GM19463 (cell line): ENCODE data around the gene BRINP3.
"Not testable (repeated sequence)": the region's sequence is repeated elsewhere in the genome, so short reads cannot be mapped to it uniquely, and the experiment has no call there.

Experiments
- ATAC-seq: cut with Tn5 transposase; IDR thresholded peaks from one replicate; pipeline ENCODE4 v1.9.1; 2021; ENCODE audit warnings: mild to moderate bottlenecking, moderate library complexity; ENCODE audit not compliant: unreplicated experiment

The BRINP3 gene

GRCh38 chr1:190477762-190478148, at the start of gene BRINP3:
TSS of gene BRINP3 (minus strand) at chr1:190477864.
- ATAC-seq = peak; percentile 5

GRCh38 chr1:190511554-190511953, 33.9 kb upstream of the BRINP3 start:
- ATAC-seq = no peak

DNA sequence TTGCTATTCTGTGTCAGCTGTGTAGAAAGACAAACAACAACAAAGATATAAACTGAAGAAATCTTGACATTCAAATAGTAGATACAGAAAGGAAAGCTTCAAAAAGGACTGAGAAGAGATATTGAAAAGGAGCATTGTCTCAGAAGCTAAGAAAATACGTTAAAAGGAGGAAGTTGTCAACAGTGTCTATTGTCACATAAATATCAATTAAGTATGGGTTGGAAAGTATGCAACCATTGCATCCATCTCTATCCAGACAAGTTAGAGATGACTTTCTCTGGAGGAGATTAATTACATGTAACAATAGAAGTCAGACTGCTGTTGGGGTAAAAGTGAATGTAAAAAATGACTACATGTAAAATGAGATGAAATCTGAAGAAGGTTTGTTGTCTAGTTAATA, 29.7 kb upstream of the BRINP3 start:
- no peak for ATAC-seq

GRCh38 chr1:190504539-190504938, 26.9 kb upstream of the BRINP3 start:
- ATAC-seq = not testable (repeated sequence)

GRCh38 chr1:190497565-190497964, 19.9 kb upstream of the BRINP3 start:
- no peak for ATAC-seq

- ATAC-seq = no peak
These were observed 16.8 kb upstream of the BRINP3 start for GRCh38 chr1:190494451-190494850.

- no peak for ATAC-seq
These were observed 13.7 kb upstream of the BRINP3 start for GRCh38 chr1:190491404-190491803.

DNA sequence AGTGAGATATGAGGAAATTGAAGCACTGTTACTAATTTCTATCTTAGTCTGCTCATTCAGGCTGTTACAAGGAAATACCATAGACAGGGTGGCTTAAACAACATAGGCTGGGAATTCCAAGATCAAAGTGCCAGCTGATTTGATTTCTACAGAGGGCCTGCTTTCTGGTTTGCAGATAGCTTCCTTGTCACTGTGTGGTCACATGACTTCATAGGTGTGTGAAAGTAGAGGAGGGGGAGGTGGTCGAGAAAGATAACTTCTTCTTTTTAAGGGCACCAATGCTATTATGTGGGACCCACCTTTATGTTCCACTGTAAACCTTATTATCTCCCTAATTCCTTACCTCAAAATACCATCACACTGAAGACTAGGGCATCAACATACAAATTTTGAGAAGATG, 6.4 kb upstream of the BRINP3 start:
- no peak for ATAC-seq

DNA sequence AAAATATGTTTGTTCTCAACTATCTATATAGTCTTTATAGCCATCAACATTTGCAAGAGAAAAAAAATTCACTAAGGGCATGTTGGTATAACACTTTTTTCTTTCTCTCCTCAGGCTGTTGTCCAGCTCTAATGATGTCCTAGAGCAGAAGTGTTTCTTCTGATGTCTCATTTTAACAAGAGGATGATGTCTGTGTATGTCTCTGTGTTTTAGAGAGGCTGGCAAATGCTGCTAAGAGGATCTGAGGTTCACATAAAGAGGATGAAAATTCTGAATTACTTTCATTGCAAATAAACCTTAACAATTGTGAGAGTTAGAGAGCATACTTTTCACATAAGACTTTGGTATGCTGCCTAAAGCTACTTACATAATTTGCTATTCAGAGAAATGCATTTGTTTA, 2.6 kb upstream of the BRINP3 start:
- ATAC-seq = no peak

DNA sequence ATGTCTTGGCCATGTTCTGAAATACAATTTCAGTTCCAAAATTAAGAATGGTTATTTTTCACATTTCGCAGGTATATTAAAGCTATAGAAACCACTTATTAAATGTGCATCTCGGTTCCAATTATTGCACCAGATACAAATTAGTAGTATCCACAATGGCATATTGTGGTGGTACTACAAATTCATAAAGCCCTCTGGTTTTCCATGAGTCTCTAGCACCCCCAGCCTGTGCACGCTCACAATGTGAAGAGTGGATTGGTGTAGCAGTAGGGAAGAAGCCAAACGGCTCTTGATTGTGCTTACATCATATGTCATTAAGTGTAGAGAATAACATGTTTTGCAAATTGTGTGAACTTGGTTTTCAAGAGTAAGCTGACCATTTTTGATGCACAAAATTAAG, 1.9 kb upstream of the BRINP3 start:
- no peak for ATAC-seq

- ATAC-seq = no peak
These were observed 1.4 kb upstream of the BRINP3 start for GRCh38 chr1:190479050-190479397.

DNA sequence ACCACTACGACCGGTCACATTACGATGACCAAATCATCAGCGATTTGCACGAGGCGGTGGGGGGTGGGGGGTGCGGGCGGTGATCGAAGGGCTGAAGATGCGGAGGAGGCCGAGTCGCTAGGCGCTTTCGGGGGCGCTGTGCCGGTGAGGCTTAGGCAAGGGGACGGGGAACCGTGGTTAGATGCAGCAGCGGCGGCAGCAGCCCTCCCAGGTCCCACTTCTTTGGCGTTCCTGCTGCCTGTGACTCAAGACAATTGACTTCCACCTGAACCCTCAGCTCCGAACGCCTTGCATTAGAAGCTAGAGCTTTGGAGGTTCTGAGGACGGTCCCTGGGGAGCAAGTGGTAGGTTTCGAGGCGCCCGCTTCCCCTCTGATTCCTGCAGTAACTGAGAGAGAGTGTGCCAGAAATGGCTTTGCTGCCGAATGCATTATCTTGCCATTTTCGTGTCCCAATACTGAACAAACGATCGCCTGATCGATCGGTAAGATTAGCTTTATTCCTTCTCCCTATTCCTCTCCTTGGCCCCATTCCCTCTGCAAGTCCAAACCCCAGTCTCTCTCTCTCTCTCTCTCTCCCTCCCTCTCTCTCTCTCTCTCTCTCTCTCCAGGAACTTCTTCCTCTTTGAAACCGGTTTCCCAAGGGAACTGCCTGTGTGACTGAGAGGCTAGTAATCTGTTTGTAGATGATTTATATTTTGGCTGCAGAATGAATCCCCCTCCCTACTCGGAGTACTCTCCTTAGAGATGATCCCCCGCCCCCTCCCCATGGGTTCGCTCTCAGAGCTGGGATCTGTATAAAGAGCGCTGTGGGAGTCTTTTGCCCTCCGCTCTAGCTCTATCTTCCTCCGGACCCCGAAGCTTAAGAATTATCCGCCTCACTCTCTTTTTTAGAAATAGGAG, 735 bp upstream of the BRINP3 start:
- ATAC-seq = peak; percentile 53

GRCh38 chr1:190476806-190477205, 858 bp downstream of the BRINP3 start:
- no peak for ATAC-seq

DNA sequence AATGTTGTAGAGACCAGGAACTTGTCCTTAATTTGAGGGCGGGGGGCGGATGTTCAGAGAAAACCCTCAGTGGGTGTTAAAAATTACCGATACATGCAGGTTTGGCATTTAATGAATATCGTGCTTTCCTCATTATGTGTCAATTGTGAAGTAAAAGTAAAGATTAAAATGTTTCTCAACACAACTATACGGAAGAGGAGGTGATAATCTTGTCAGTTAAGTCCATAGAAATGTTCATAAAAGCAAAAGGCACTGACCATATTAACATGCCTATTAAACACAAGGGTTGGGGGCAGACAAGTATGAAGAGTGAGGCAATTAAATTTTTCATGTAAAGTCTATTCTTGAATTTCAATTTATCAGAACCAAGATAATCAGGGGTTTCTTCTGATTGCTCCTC, 1.3 kb downstream of the BRINP3 start:
- ATAC-seq = no peak

DNA sequence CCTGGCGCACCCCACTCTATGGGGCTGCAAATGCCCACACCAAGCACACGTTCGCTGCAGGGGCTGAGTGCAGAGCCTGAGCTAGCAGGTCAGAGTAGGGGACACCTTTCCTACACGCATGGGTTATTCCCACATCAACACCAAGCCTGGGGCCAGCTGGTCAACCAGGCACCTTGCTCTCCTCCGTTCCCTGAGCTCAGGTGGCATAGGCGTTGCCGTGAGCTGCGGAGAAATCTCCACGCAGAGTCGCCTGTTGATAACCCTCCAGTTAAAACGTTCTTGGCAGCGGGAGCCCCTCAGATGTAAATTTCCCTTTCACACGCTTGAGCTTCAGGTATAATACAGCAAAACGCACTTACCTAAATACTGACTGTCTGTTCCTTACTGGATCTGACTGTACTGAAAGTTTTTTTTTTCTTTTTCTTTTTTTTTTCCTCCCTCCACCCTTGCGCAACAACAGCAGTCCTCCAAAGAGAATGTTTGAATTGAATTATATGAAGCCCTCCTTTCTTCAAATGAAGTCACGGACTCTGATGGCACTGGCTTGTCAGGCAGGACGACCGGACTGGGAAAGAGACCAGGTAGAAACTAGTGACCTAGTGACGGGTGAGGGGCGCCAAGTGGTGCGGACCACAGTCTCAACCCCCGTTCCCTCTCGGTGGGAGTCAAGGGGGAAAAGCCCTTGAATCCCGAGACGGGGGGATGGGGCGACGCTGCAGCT, 2.1 kb downstream of the BRINP3 start:
- ATAC-seq = no peak

GRCh38 chr1:190474650-190475211, 2.9 kb downstream of the BRINP3 start:
- ATAC-seq = no peak

DNA sequence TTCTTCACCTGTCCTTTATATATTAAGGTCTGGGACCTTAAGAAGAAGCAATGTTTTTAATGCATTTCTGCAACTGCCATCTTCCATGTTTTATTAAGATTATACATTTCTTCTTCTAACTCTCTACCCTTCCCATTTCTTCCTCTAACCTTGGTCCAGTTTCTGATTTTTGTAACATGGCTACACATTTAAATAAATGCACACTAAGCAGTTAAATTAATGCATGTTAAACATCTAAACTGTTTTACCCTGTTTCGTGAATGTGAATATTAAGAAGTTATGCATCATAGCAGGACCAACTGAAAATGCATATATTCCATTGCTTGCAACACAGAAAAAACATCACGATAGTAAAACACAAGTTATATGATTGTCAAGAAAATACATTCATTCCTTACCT, 3.7 kb downstream of the BRINP3 start:
- ATAC-seq = no peak

DNA sequence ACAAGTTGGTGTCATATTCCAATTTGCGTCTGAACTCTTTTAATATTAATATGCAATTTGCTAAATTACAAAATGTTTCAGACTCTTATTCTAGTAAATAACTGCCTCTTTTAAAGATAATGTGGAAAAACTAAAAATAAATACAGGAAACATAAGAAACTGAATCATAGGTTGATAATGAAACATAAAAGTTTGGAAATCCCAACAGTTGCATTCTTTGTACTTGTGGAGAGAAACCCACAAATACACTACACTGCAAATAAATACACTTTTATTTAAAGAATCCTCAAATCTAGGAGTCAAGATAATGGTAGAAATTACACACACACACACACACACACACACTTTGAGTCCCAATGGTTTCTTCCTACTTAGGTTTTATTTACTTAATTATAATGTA, 5.2 kb downstream of the BRINP3 start:
- no peak for ATAC-seq

DNA sequence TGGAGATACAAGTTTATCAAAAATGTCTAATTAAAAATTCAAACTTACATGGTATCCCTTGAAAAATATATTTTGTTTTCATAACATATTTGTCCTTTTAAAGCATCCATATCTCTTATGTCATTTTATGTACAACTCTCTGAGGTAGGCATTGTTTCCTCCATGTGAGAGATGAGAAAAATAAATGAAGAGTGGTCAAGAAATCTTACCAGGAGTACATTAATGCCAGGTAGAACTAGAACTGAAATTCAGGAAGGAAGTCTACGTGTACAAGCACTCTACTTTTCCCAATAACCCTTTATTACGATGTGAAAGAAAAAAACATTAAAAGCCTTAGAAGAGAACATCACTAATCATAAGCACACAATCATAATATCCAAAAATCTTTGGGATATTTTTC, 5.6 kb downstream of the BRINP3 start:
- no peak for ATAC-seq

DNA sequence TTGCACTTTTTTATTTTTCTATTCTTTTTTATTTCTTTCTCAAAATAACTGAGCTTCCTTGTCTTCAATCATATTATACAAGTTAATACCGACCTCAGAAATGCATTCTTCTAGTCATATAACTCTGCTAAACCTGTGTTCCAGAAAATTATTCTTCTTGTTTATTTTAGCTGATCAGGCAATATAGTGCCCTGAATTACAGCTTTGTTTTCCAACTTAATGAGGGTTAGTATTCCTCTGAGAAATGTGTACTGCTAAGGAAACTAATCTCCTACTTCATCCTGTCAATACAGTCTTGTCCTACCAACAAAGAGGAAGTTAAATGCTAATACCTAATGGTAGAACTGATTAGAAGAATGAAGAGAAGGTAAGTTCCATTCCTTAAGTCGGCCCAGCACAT, 13.0 kb downstream of the BRINP3 start:
- ATAC-seq = no peak

- no peak for ATAC-seq
These were observed 21.5 kb downstream of the BRINP3 start for GRCh38 chr1:190456129-190456528.

DNA sequence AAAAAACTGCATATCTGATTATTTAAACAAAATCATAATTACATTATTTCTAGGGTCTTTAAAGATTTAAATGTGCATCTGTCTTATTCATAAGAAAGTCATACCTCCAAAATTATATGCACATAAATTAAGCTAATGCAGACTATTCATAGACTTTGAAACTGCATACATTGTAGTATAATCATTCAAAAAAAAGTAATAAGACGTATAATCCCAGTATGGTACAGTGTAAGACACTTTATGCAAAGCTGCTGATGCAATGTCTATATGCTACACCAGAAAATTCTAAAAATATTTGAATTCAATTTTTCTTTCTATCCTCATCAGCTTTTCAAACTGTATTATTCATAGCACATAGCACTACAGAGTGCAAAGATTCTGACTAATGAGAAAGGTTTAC, 22.0 kb downstream of the BRINP3 start:
- no peak for ATAC-seq
